ENCODE measurements around the gene SF1.

SF1 gene

DNA sequence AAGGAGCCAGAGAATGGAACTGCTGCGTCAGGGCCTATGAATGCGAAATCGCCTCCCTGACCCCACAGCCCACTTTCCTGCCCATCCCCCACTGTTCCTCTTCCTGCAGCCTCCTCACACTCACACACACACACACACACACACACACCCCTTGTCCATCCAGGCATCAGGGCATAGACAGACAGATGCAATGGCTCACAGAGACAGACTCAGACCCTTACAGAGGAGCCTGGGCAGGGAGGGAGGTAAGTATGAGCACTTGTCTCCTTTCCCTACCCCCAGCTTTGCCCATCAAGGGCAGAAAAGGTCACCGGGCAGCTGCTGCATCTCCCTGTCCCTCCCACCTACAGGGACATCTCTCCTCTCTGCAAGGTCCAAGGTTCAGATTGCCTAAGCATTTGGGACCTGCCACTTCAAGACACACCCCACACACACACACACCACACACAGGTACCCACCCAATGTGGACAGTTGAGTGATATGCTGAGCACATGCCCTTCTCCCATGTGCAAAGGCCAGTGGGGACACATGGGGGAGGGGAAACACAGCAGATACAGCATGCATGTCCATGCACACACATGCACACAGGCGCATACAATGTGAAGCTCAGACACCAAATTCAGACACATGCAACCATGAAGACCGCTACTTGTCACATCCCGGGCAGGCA lies 53.3 kb downstream of the SF1 start:
- H3K27me3 ChIP-seq (replicated peaks; ENCODE audit: control insufficient read depth, insufficient read depth, low read length): peaks cover 36% of the 10 kb centered on the region
- H3K36me3 ChIP-seq (ENCODE audit: control insufficient read depth, insufficient read depth, low read length, severe bottlenecking): no peaks in the 10 kb centered on the region
- no peaks in the 10 kb centered on the region for H3K9me3 ChIP-seq (ENCODE audit: control insufficient read depth, low read length)
- no peak for DNase-seq (ENCODE audit: low read depth)
- no peak overlapping the region for H3K9ac ChIP-seq (ENCODE audit: low read length)
- H3K4me3 ChIP-seq (ENCODE audit: low read length): no peak overlapping the region
- no peaks in the 10 kb centered on the region for H3K4me1 ChIP-seq (ENCODE audit: control insufficient read depth, insufficient read depth, low read length)

DNA sequence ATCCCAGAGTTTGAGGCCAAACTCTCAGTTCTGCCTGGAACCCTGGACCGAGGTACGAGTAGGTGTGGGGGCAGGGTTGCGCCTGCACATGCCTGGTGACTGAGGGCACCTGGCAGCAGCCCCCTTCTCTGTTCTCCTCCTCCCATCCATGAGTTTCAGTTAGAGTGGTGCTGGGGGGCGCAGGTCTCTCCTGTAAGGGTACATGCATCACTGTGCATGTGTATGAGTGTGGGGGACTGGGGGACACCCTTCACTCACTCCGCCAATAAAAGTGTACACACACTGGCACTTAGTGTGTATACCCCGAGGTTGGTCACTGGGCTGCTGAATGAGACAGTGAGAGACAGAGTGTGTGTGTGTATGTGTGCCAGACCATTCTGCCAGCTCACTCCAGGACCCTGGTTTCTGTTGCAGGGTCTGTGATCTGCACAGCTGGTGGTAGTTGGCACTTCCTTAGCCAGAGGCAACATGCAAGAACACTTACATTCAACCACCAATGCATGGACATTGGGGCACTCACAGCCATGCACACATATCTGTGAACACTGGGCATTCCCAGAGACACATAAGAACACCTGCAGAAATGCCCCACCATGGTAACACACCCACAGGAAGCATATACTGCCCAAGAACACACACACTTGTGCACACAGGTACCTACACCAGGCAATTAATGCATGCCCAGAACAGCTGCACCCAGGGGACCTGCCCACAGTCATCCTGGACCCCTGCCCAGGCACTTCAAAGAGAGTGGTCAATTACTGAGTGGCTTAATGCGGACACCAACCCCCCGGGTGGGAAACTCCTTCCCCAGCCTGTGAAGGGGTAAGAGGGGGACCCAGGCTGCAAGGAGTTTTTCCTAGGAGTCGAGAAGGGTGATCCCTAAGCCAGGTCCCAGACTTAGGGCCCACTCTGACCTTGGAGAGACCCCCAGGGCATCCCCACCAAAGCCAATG lies 54.2 kb downstream of the SF1 start:
- Histone ChIP-seq H3K4me3 (ENCODE audit: low read length) (no peak overlapping the region), H3K36me3 (ENCODE audit: control insufficient read depth, insufficient read depth, low read length, severe bottlenecking) (no peaks in the 10 kb centered on the region), H3K27me3 (replicated peaks; ENCODE audit: control insufficient read depth, insufficient read depth, low read length) (peaks cover 44% of the 10 kb centered on the region), H3K4me1 (ENCODE audit: control insufficient read depth, insufficient read depth, low read length) (no peaks in the 10 kb centered on the region), H3K9ac (ENCODE audit: low read length) (no peak overlapping the region), H3K9me3 (ENCODE audit: control insufficient read depth, low read length) (no peaks in the 10 kb centered on the region)
- DNase-seq (ENCODE audit: low read depth): no peak

DNA sequence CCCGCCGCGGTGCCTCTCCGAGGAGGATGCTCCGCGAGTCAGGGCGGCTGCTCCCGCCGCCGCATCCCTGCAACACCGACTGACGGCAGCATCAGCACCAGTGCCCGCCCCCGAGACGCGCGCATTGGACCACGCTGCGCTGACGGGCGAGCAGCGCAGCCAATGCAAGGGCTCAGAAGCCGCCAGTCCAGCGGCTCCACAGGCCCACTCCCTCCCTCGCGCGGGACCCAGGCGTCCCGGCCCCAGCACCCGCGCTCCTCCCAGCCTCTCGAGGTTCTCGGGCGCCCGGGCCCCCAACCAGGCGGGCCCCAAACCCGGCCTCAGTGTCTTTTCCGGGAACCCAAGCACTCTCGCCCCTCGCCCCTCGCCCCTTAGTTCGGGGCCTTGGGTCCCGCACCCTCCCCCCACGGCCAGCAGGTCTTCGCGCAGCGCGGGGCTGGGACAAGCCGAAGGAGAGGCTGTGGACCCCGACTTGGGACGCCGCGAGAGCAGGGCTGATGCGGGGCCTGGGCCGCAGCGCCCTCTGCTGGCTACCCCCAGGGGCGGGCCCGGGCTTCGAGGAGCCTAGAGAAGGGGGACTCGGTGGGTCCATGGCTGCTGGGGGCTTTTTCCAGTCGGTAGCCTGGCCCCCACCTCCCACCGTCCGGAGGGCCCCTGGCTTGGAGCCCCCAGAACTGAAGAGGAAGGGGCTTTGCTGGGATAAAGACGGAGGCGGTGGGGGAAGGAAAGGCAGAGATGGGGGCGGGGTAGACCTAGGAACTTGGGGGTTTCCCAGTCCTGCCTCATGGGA lies 55.0 kb downstream of the SF1 start, which contains the start of gene NRXN2:
Gene NRXN2, minus strand, starts transcription at position 81 of the 790 bp plus-strand sequence. CDS start 9,498 bp downstream, outside the sequence.
- Histone ChIP-seq H3K9ac (ENCODE audit: low read length) (peak within 1 kb of the TSS; percentile 60), H3K4me3 (ENCODE audit: low read length) (peak within 1 kb of the TSS; percentile 74), H3K36me3 (ENCODE audit: control insufficient read depth, insufficient read depth, low read length, severe bottlenecking) (no peaks in the 10 kb centered on the region), H3K9me3 (ENCODE audit: control insufficient read depth, low read length) (no peaks in the 10 kb centered on the region), H3K27me3 (replicated peaks; ENCODE audit: control insufficient read depth, insufficient read depth, low read length) (peaks cover 53% of the 10 kb centered on the region), H3K4me1 (ENCODE audit: control insufficient read depth, insufficient read depth, low read length) (no peaks in the 10 kb centered on the region)
- peak; percentile 93 for DNase-seq (ENCODE audit: low read depth)

DNA sequence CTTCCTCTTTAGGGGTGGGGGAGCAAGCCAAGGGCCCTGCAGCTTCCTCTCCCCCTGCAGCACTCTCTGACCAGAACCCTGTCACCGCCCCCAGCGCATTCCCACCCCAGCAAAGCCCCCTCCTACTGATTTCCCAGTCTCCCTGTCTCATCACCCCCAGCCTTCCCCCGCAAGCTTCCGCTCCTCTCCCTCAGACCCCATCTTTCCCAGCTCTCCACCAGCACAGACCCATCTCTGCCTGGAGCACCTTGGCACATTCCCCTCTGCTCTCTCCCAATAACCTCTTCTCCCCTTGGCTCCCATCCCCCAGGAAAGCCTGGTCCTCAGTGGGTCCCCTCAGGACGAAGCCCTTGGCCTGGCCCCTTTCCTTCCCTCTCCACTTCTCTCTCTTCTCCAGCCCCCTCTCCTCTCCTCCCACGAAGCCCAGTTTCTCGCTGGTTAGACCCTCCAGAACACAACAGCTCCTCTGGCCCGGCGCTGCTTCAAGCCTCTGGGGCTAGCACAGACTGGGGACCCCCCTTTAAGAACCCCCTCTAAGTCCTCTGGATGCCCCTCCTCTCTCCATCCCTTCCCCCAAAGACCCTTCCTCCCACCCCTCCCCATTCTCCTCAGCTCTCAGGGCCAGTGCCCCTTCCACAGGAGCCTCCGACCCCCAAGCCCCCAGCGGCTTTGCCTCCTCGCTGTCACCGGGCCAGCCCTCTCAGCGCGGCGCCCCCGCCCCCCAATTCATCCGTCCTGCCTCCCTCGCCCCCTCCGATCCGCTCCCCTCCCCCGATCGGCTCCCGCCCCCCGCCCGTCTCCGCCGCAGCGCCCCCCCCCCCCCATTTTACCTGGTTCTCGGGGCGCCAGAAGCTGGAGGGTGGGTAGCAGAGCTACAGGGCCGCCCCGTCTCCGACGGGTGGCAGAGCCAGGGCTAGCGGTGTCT lies 55.9 kb downstream of the SF1 start:
- Histone ChIP-seq H3K36me3 (ENCODE audit: control insufficient read depth, insufficient read depth, low read length, severe bottlenecking) (no peaks in the 10 kb centered on the region), H3K27me3 (replicated peaks; ENCODE audit: control insufficient read depth, insufficient read depth, low read length) (peaks cover 57% of the 10 kb centered on the region), H3K9me3 (ENCODE audit: control insufficient read depth, low read length) (no peaks in the 10 kb centered on the region), H3K4me3 (ENCODE audit: low read length) (no peak overlapping the region), H3K9ac (ENCODE audit: low read length) (no peak overlapping the region), H3K4me1 (ENCODE audit: control insufficient read depth, insufficient read depth, low read length) (no peaks in the 10 kb centered on the region)
- DNase-seq (ENCODE audit: low read depth): no peak

DNA sequence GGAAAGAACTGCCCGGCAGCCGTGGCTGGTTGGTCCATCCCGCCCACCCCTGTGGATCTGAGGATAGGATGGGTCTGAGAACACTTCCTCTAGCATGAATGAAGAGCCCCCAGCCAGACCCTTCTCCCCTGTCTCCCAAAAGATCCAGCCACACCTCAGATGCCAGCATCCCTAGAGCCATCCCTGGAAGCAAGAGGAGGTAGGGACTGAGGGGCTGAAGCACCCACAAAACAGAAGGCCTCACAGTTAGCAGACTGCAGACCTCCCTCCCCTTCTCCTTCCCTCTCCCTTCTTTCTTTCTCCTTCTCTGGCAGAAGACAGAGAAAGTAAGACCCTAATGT lies 57.0 kb downstream of the SF1 start:
- Histone ChIP-seq H3K4me3 (ENCODE audit: low read length) (no peak overlapping the region), H3K9ac (ENCODE audit: low read length) (no peak overlapping the region), H3K27me3 (replicated peaks; ENCODE audit: control insufficient read depth, insufficient read depth, low read length) (peaks cover 67% of the 10 kb centered on the region)

DNA sequence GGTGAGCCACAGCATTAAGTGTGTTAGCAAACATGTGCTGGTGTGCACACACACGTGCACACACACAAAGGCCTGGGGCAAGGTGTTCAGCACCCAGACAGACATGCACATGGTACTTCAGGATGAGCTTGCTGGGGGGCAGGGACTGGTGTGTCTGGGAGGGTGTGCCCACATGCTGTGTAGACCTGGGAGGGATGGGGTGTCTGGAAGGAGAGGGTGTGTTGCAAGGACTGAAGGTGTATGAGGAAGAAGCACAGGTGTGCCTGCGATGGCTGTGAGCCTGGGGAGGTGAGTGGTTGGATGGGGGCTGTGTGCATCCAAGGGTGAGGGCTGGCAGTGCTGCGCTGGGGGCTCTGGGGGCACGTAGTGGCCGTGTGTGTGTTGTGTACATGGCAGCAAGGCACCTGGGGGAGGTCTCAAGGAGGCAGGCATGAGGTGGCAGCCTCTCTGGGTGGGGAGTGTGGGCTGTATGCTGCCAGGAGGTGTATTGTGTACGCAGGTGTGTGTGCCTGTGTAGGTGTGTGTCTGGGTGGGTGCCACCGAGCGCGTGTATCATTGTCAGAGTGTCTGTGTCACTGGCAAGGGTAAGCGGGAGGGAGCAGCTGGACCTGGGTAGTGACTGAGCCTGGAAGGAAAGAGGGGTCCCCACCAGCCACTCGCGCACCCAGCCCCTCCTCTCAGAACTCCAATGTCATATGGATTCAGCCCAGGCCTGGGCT lies 57.5 kb downstream of the SF1 start:
- no peak for DNase-seq (ENCODE audit: low read depth)
- Histone ChIP-seq H3K4me3 (ENCODE audit: low read length) (no peak overlapping the region), H3K27me3 (replicated peaks; ENCODE audit: control insufficient read depth, insufficient read depth, low read length) (peaks cover 68% of the 10 kb centered on the region), H3K36me3 (ENCODE audit: control insufficient read depth, insufficient read depth, low read length, severe bottlenecking) (no peaks in the 10 kb centered on the region), H3K9ac (ENCODE audit: low read length) (no peak overlapping the region), H3K9me3 (ENCODE audit: control insufficient read depth, low read length) (no peaks in the 10 kb centered on the region), H3K4me1 (ENCODE audit: control insufficient read depth, insufficient read depth, low read length) (no peaks in the 10 kb centered on the region)

More for the DNA sequence above, 57.0 kb downstream of the SF1 start:
- no peaks in the 10 kb centered on the region for H3K36me3 ChIP-seq (ENCODE audit: control insufficient read depth, insufficient read depth, low read length, severe bottlenecking)
- no peaks in the 10 kb centered on the region for H3K9me3 ChIP-seq (ENCODE audit: control insufficient read depth, low read length)
- H3K4me1 ChIP-seq (ENCODE audit: control insufficient read depth, insufficient read depth, low read length): no peaks in the 10 kb centered on the region
- no peak for DNase-seq (ENCODE audit: low read depth)

DNA sequence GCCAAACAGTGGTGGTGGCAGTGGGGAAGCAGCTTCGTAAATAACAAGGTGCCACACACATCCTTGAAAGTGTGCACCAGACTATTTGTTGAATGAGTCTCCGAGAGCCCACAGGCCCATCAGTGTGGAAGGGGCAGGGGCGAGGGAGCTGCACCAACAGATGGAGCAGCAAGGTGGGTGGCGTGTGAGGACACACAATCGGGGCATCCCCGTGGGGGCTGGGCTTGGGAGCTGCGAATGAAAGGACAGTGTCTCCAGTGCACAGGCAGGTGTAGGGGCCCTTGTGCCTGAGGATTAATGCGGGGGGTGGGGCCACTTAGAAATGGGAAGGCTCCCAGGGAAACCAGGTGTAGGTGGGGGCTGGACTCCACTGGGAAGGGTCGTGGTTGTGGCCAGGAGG lies 58.2 kb downstream of the SF1 start:
- DNase-seq (ENCODE audit: low read depth): no peak
- Histone ChIP-seq H3K36me3 (ENCODE audit: control insufficient read depth, insufficient read depth, low read length, severe bottlenecking) (no peaks in the 10 kb centered on the region), H3K4me1 (ENCODE audit: control insufficient read depth, insufficient read depth, low read length) (no peaks in the 10 kb centered on the region), H3K27me3 (replicated peaks; ENCODE audit: control insufficient read depth, insufficient read depth, low read length) (peaks cover 71% of the 10 kb centered on the region), H3K4me3 (ENCODE audit: low read length) (no peak overlapping the region), H3K9ac (ENCODE audit: low read length) (no peak overlapping the region), H3K9me3 (ENCODE audit: control insufficient read depth, low read length) (no peaks in the 10 kb centered on the region)

DNA sequence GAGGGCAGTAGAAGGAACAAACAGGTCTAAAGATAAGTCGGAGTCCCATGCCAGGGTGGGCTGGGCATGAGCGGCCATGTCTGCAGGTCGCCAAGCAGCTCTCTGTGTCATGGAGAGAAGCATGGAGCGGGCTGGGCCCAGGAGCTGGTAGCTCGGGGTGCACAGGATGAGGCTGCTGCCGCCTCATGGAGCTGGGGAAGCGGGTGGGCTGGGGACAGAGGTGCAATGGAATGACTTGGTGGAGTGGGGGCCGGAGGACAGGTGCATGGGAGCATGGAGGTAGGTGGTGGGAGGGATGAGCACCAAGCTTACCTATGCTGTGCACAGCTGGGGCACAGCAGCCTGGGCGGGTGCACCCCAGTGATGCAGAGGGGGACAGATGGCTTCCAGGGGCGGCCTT lies 58.9 kb downstream of the SF1 start:
- Histone ChIP-seq H3K9ac (ENCODE audit: low read length) (no peak overlapping the region), H3K4me3 (ENCODE audit: low read length) (no peak overlapping the region), H3K27me3 (replicated peaks; ENCODE audit: control insufficient read depth, insufficient read depth, low read length) (peaks cover 73% of the 10 kb centered on the region), H3K4me1 (ENCODE audit: control insufficient read depth, insufficient read depth, low read length) (no peaks in the 10 kb centered on the region), H3K9me3 (ENCODE audit: control insufficient read depth, low read length) (no peaks in the 10 kb centered on the region), H3K36me3 (ENCODE audit: control insufficient read depth, insufficient read depth, low read length, severe bottlenecking) (no peaks in the 10 kb centered on the region)
- no peak for DNase-seq (ENCODE audit: low read depth)

DNA sequence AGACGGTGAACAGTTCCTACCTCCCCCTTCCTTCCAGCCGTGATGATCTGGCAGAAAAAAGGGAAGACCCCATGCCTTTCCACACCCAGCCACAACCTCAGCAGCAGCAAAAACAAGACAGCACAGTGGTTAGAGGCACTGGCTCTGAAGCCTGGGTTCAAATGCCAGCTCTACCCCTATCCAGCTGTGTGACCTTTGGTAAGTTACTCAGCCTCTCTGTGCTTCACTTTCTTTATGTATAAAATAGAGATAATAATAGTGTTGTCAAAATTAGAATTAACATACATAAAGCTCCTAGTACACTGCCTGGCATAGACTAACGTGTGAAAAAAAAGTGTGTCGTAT lies 59.6 kb downstream of the SF1 start:
- H3K36me3 ChIP-seq (ENCODE audit: control insufficient read depth, insufficient read depth, low read length, severe bottlenecking): no peaks in the 10 kb centered on the region
- H3K9ac ChIP-seq (ENCODE audit: low read length): no peak overlapping the region
- no peak for DNase-seq (ENCODE audit: low read depth)
- H3K4me3 ChIP-seq (ENCODE audit: low read length): no peak overlapping the region
- H3K27me3 ChIP-seq (replicated peaks; ENCODE audit: control insufficient read depth, insufficient read depth, low read length): peaks cover 79% of the 10 kb centered on the region
- no peaks in the 10 kb centered on the region for H3K9me3 ChIP-seq (ENCODE audit: control insufficient read depth, low read length)
- H3K4me1 ChIP-seq (ENCODE audit: control insufficient read depth, insufficient read depth, low read length): no peaks in the 10 kb centered on the region

DNA sequence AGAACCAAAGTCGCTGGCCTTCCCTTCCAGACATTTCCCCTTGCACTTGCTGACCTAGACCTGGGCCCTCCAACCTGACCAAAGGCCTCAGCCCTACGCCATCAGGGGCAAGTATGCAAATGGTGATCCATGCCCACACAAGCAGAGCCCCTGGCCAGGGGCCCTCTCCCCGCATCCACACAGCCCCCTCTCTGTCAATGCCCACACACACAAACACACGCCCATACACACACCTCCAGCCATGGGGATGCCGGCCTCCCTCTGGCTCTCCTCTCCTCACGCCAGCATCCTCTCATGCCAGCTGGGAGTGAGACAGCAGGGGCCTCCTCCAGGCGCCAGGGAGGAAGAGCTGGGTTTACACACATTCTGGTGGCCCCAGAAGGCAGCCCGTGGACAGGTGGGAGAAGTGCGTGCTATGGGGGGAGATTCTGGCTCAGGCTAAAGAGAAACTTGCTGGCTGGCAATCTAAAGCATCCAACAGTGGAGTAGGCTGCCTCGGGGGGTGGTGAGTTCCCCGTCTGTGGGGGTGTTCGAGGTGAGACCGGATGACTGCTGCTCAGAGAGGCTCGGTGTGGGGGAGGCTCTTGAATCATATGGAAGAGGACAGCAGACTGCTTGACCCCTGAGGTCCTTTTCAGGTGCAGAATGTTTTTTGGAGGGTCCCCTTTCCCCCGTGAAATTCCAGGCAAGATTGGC lies 60.1 kb downstream of the SF1 start:
- H3K27me3 ChIP-seq (replicated peaks; ENCODE audit: control insufficient read depth, insufficient read depth, low read length): peaks cover 80% of the 10 kb centered on the region
- no peaks in the 10 kb centered on the region for H3K36me3 ChIP-seq (ENCODE audit: control insufficient read depth, insufficient read depth, low read length, severe bottlenecking)
- H3K9me3 ChIP-seq (ENCODE audit: control insufficient read depth, low read length): no peaks in the 10 kb centered on the region
- no peak overlapping the region for H3K4me3 ChIP-seq (ENCODE audit: low read length)
- no peak for DNase-seq (ENCODE audit: low read depth)
- H3K9ac ChIP-seq (ENCODE audit: low read length): no peak overlapping the region
- no peaks in the 10 kb centered on the region for H3K4me1 ChIP-seq (ENCODE audit: control insufficient read depth, insufficient read depth, low read length)

All from adipocyte (in vitro differentiated cells).